GM15510 (cell line): Measurements from ENCODE around the gene STMN3.
A peak's percentile ranks its signal among the peaks of the same experiment; 100 is the strongest.

Source experiments
- POLR2A ChIP-seq: IDR thresholded peaks from 3 replicates; pipeline ENCODE4 v1.6.1; 2011; ENCODE audit warnings: borderline replicate concordance; ENCODE audit not compliant: insufficient read length; ENCODE audit errors: extremely low read depth

The STMN3 gene

DNA sequence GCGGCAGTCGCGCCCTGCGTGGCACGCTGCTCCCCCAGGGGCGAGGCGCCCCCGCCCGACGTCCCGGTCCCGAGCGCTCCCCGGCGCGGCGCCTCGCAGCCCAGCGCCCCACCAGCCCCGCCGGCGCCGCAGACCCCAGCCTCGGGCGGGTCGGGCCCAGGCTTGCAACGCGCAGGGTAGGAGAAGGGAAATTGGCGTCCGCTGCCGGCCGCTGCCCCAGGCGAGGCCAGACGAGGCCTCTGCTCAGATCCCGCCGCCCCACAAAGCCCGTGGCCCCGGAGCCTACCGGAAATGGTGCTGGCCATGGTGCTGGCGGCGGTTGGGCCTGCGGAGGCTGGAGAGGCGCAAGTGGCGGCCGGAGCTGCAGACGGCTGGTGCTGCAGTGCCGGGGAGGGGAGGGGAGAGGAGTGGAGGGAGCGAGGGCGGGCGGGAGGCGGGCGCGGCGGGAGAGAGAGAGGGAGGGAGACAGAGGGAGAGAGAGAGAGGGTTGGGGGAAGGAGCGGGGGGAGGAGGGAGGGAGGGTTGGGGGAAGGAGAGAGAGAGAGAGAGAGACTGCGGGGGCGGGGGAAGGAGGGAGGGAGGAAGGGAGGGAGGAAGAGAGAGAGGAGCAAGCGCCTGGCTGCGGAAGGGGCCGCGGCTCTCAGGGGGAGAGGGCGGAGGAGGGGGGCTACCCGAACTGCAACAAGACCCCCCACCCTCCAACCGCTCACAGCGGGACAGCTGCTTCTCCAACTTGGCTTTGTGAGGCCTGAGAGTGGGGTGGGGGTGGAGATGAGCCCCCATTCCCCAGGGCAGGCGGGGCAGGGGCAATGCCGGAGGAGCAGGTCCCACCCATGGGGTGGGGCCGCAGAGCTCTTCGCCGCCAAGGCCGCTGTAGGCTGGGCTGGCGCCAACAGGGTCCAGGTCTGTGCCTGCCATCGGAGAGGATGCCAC, at the start of gene STMN3:
Gene STMN3, minus strand, starts transcription at position 384 of the 933 bp plus-strand sequence. Its CDS starts 79 bp downstream, at position 305.
- TF ChIP-seq POLR2A, result no peak

GRCh38 chr20:63702036-63702665, 48.9 kb upstream of the STMN3 start:
- TF ChIP-seq POLR2A, result no peak

- no peak for TF ChIP-seq POLR2A
These were observed 48.3 kb upstream of the STMN3 start for GRCh38 chr20:63701329-63702035.

- no peak for TF ChIP-seq POLR2A
These were observed 47.8 kb upstream of the STMN3 start for GRCh38 chr20:63701051-63701328.

DNA sequence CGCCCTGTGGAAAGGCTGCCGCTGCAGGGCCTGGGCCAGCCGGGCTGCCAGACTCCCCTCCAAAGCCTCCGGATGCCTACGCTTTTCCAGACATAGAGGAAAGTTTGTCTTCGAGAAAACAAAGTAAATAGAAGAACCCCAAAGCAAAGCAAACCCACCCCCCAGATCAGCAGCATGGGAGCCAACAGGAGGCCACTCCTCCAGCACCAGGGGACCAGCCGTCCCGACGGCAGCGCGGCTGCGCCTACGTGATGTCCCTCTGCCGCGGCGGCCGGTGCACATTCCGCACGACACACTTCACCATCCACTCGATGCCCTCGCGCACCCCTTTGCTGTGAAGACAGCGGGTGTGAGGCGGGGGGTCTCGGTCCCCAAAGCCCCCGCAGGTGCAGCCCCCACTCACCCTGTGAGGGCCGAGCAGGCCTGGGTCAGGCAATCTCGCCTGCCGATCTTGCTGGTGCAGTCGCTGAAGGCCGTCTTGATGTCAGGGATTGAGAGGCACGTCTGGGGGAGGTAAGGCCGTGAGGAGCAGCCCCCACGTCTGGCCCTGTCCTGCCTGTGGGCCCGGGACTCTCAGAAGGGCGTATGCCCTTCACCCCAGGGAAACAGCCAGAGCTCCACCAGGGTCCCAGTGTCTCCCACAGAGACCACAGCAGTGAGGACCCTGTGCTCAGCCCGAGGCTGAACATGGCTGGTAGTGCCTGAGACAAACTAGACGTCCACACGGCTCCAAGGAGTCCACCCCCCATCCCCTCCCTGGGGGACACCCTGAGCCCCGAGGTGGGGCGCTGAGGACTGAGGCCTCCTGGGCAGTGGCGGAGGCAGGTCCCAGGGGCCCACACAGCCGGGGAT, 47.2 kb upstream of the STMN3 start:
- no peak for TF ChIP-seq POLR2A

DNA sequence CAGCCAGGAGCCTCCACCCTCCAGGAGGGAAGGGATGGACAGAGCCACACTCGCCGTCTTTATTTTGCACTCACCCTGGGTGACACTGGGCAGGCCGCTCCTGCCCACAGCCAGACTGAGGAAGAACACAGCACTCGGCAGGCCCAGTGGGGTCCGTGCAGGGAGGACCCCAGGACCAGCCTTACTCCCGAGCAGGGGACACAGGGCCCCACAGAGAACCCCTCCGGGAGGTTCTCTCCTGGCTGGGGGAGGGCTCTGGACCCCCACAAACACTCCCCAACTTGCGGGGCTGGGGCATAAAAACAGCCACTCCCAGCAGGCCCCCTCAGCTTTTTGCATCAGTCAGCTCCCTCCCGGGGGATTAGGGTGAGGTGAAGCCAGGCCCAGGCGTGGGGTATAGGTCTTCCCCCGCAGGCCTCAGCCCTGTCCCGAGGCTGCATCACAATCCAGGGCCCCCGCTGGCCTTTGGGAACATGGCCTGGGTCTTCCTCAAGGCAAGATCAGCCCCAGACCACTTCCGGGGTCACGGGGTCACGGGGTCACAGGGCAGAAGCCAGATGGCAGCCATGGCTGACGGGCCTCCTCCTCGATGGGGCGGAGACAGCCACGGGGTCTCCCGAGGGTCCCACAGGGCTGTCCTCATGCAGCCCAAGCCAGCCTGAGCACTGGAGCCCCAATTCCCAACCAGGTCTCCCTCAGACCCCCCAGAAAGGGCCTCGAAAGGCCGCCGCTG, 46.4 kb upstream of the STMN3 start:
- no peak for TF ChIP-seq POLR2A

DNA sequence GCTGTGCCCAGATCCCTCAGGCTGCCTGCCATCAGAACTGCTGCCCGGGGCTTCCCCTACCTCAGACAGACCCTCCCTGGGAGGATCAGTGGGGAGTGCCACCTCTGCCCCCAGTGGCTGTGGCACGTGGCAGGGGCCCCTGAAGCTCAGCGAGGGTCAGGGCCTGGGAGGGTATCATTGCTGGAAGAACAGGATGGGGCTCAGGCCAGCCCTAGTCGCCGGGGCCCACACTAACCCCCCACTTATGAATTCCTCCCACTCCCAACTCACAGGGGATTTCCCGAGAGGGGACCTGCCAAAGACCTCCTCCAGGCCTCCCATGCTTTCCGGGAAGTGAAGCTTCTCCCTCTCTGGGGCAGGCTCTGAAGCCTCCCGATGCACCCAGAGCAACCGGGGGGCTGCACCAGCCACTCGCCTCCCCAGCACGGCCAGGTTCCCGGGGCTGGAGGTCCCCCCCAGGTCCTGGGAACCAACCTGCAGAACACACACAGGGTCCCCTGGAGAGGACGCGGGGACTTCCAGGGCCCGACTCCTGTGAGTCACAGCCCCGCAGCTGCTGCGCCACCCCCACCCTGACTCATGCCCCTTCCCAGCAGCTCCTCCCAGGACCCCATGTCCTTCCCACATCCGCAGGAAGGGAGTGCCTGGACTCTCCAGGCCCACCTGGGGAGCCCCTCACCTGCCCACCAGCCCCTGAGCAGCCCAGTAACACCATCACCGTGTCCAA, 45.7 kb upstream of the STMN3 start:
- peak; percentile 11 for TF ChIP-seq POLR2A

DNA sequence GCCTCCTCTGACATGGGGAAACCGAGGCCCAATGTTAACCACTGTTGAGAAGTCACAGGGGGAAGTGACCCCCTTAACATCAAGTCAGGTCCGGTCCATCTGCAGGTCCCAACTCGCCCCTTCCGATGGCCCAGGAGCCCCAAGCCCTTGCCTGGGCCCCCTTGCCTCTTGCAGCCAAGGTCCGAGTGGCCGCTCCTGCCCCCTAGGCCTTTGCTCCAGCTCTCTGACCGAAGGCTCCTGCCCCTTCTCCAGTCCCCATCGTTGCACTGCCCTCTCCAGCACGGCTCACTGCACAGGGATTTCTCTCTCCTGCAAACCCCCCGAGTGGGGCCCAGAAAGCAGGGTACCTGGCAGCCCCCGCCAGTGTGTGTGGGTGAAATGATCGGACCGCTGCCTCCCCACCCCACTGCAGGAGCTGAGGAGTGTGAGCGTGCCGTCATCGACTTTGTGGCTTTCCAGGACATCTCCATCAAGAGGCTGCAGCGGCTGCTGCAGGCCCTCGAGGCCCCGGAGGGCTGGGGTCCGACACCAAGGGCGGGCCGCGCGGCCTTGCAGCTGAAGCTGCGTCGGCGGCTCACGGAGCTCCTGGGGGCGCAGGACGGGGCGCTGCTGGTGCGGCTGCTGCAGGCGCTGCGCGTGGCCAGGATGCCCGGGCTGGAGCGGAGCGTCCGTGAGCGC, 44.8 kb upstream of the STMN3 start:
- no peak for TF ChIP-seq POLR2A

DNA sequence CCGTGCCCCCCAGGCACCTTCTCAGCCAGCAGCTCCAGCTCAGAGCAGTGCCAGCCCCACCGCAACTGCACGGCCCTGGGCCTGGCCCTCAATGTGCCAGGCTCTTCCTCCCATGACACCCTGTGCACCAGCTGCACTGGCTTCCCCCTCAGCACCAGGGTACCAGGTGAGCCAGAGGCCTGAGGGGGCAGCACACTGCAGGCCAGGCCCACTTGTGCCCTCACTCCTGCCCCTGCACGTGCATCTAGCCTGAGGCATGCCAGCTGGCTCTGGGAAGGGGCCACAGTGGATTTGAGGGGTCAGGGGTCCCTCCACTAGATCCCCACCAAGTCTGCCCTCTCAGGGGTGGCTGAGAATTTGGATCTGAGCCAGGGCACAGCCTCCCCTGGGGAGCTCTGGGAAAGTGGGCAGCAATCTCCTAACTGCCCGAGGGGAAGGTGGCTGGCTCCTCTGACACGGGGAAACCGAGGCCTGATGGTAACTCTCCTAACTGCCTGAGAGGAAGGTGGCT, 44.2 kb upstream of the STMN3 start:
- no peak for TF ChIP-seq POLR2A

GRCh38 chr20:63696628-63697356, 43.6 kb upstream of the STMN3 start, which contains the start of gene TNFRSF6B:
TNFRSF6B (plus strand) TSS chr20:63696652; CDS start chr20:63696768, 116 bp downstream.
- no peak for TF ChIP-seq POLR2A

DNA sequence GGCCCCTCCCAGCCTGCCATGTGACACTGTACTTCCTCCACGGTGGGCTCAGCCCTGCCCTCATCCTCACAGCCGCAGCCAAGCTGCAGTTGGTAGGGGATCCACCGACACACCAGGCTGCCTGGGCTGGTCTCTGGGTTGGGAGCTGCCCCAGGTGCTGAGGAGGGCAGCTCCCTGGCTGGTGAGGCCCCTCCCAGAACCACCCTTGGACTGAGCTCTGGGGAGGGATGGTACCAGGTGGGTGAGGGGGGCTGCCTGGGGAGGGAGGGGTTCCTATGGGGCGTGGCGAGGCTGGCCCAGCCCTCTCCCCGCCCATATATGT, 43.0 kb upstream of the STMN3 start:
- peak; percentile 5 for TF ChIP-seq POLR2A

GRCh38 chr20:63695424-63696305, 42.4 kb upstream of the STMN3 start:
- no peak for TF ChIP-seq POLR2A
